Measurements from ENCODE around the gene ANKRD27.
A peak's percentile ranks its signal among the peaks of the same experiment; 100 is the strongest.
"Not testable (repeated sequence)": the region's sequence is repeated elsewhere in the genome, so short reads cannot be mapped to it uniquely, and the experiment has no call there.

The ANKRD27 gene

GRCh38 chr19:32603961-32604360, 71.0 kb downstream of the ANKRD27 start:
- no peak for DNase-seq (ENCODE audit: low read depth)
- no peak for TF ChIP-seq CTCF (conservative IDR thresholded peaks at IDR 0.05; ENCODE audit: low read length)
- no peak overlapping the region for H3K4me3 ChIP-seq (ENCODE audit: low read length)

- H3K4me3 ChIP-seq (ENCODE audit: low read length) = no peak overlapping the region
- TF ChIP-seq CTCF (conservative IDR thresholded peaks at IDR 0.05; ENCODE audit: low read length) = peak; percentile 79
- DNase-seq (ENCODE audit: low read depth) = peak; percentile 70
Observed at GRCh38 chr19:32599736-32600157, 75.2 kb downstream of the ANKRD27 start.

DNA sequence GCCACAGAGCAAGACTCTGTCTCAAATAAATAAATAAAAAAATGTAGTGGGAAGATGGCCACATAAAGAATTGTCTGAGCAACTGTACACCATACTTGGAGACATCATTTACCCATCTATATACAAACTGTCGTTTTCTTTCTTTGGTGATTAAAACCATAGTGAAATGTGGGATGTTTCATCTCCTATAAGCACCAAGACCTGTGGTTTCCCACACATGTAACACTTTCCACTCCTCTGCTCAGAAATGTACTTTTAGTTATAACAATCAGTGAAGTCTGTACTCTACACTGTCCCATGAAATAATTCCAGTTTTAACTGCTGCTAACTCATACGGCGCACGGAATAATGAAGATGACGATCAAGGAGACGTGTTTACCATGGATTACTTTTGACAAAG, 75.7 kb downstream of the ANKRD27 start:
- no peak for TF ChIP-seq CTCF (conservative IDR thresholded peaks at IDR 0.05; ENCODE audit: low read length)
- no peak for DNase-seq (ENCODE audit: low read depth)
- no peak overlapping the region for H3K4me3 ChIP-seq (ENCODE audit: low read length)

- DNase-seq (ENCODE audit: low read depth) = no peak
- TF ChIP-seq CTCF (conservative IDR thresholded peaks at IDR 0.05; ENCODE audit: low read length) = no peak
Observed at GRCh38 chr19:32598022-32598421, 77.0 kb downstream of the ANKRD27 start.

GRCh38 chr19:32595491-32595890, 79.5 kb downstream of the ANKRD27 start:
- no peak for DNase-seq (ENCODE audit: low read depth)
- no peak for TF ChIP-seq CTCF (conservative IDR thresholded peaks at IDR 0.05; ENCODE audit: low read length)
- H3K4me3 ChIP-seq (ENCODE audit: low read length) = no peak overlapping the region

More at GRCh38 chr19:32598022-32598421, 77.0 kb downstream of the ANKRD27 start:
- H3K4me3 ChIP-seq (ENCODE audit: low read length) = no peak overlapping the region

DNA sequence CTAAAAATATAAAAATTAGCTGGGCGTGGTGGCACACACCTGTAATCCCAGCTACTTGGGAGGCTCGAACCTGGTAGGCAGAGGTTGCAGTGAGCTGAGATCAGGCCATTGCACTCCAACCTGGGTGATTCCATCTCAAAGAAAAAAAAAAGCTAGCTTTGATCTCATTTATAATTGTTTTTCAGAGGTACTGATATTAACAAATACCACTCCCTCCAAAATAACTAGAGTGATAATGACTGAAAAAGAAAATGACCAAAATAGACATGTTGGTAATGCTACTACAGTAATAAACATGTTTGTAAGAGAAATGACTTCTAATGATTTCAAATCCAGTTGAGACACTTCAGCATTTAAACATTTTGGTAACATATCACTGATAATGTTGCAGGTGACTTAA, 81.0 kb downstream of the ANKRD27 start:
- no peak for TF ChIP-seq CTCF (conservative IDR thresholded peaks at IDR 0.05; ENCODE audit: low read length)
- DNase-seq (ENCODE audit: low read depth) = no peak
- H3K4me3 ChIP-seq (ENCODE audit: low read length) = no peak overlapping the region

DNA sequence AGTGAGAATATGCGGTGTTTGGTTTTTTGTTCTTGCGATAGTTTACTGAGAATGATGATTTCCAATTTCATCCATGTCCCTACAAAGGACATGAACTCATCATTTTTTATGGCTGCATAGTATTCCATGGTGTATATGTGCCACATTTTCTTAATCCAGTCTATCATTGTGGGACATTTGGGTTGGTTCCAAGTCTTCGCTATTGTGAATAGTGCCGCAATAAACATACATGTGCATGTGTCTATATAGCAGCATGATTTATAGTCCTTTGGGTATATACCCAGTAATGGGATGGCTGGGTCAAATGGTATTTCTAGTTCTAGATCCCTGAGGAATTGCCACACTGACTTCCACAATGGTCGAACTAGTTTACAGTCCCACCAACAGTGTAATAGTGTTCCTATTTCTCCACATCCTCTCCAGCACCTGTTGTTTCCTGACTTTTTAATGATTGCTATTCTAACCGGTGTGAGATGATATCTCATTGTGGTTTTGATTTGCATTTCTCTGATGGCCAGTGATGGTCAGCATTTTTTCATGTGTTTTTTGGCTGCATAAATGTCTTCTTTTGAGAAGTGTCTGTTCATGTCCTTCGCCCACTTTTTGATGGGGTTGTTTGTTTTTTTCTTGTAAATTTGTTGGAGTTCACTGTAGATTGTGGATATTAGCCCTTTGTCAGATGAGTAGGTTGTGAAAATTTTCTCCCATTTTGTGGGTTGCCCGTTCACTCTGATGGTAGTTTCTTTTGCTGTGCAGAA, 87.1 kb downstream of the ANKRD27 start:
- H3K4me3 ChIP-seq (ENCODE audit: low read length); DNase-seq (ENCODE audit: low read depth): not testable (repeated sequence)

Data from AG10803 (cell line).